HEK293 (cell line): ENCODE results near the gene AMBRA1.

Experiments
- CTCF ChIA-PET: fragments of 350-600 bp; formaldehyde crosslinking; extraction: SDS; loops from one replicate; lab custom pipeline; 2021; ENCODE audit warnings: antibody characterized with exemption; lab: Yijun Ruan, JAX
- POLR2A ChIA-PET: fragments of 300-600 bp; formaldehyde crosslinking; extraction: SDS; loops from one replicate; lab custom pipeline; 2020; ENCODE audit warnings: antibody characterized with exemption, inconsistent platforms; lab: Yijun Ruan, JAX
- H3K27ac ChIP-seq: fragments of 200-500 bp; sonication (Bioruptor generic); 2 replicates; pipeline ENCODE4 v1.5.1; 2014; ENCODE audit warnings: low read depth, low read length, control low read depth, inconsistent platforms; ENCODE audit errors: extremely low read depth
- H3K36me3 ChIP-seq, 2 experiments: fragments of 200-500 bp in 1 of 2; sonication (Bioruptor generic) in 1 of 2; 1 replicate in 1 of 2; 2 replicates in 1 of 2; pipeline ENCODE4 v1.5.1; 2014 to 2017; ENCODE audit warnings: inconsistent platforms in 2 of 2, low read length in 2 of 2; ENCODE audit not compliant: control insufficient read depth in 2 of 2, insufficient read depth in 1 of 2
- H3K4me1 ChIP-seq: fragments of 200-500 bp; sonication (Bioruptor generic); 2 replicates; pipeline ENCODE4 v1.5.1; 2014; ENCODE audit warnings: mild to moderate bottlenecking, low read length, inconsistent platforms; ENCODE audit not compliant: control insufficient read depth, insufficient read depth
- H3K4me3 ChIP-seq: 2 replicates; pipeline ENCODE4 v1.5.1; 2011; ENCODE audit warnings: low read depth, mild to moderate bottlenecking, control low read depth, low read length, moderate library complexity
- H3K9me3 ChIP-seq: fragments of 200-500 bp; sonication (Bioruptor generic); 2 replicates; pipeline ENCODE4 v1.5.1; 2014; ENCODE audit warnings: low read depth, low read length, inconsistent platforms; ENCODE audit not compliant: control insufficient read depth, insufficient read depth
- ATF2 ChIP-seq: fragments of 450-650 bp; formaldehyde crosslinking; IDR thresholded peaks from 2 replicates; pipeline ENCODE4 v1.5.1; 2016; ENCODE audit warnings: missing biosample characterization, missing genetic modification characterization, low read depth
- GLIS1 ChIP-seq: fragments of 450-650 bp; formaldehyde crosslinking; IDR thresholded peaks from 2 replicates; pipeline ENCODE4 v1.5.1; 2016; ENCODE audit warnings: missing biosample characterization, missing genetic modification characterization
- HOXA7 ChIP-seq: sonication (generic); formaldehyde crosslinking; IDR thresholded peaks from 2 replicates; pipeline ENCODE4 v1.8.1; 2022; ENCODE audit warnings: missing genetic modification reagents, borderline replicate concordance
- MYNN ChIP-seq: fragments of 450-650 bp; formaldehyde crosslinking; IDR thresholded peaks from 2 replicates; pipeline ENCODE4 v1.5.1; 2016; ENCODE audit warnings: missing biosample characterization, missing genetic modification characterization, borderline replicate concordance
- ZBTB8A ChIP-seq: fragments of 450-650 bp; formaldehyde crosslinking; IDR thresholded peaks from 2 replicates; pipeline ENCODE4 v1.5.1; 2016; ENCODE audit warnings: missing biosample characterization, missing genetic modification characterization
- ZFHX2 ChIP-seq: fragments of 450-650 bp; formaldehyde crosslinking; conservative IDR thresholded peaks from 2 replicates; pipeline ENCODE4 v1.5.1; 2016; ENCODE audit warnings: missing biosample characterization, missing genetic modification characterization
- ZIC2 ChIP-seq: fragments of 450-650 bp; formaldehyde crosslinking; IDR thresholded peaks from 2 replicates; pipeline ENCODE4 v1.5.1; 2016; ENCODE audit warnings: missing biosample characterization, missing genetic modification characterization
- ZNF175 ChIP-seq: fragments of 450-650 bp; formaldehyde crosslinking; IDR thresholded peaks from 2 replicates; pipeline ENCODE4 v1.5.1; 2016; ENCODE audit warnings: missing biosample characterization, missing genetic modification characterization
- ZNF19 ChIP-seq: fragments of 450-650 bp; formaldehyde crosslinking; IDR thresholded peaks from 2 replicates; pipeline ENCODE4; 2016; ENCODE audit warnings: missing biosample characterization, missing genetic modification characterization, low read depth
- ZNF202 ChIP-seq: fragments of 450-650 bp; formaldehyde crosslinking; IDR thresholded peaks from 2 replicates; pipeline ENCODE4 v1.5.1; 2016; ENCODE audit warnings: missing biosample characterization, missing genetic modification characterization, borderline replicate concordance
- ZNF274 ChIP-seq, 2 experiments: fragments of 200-500 bp in 1 of 2; fragments of 450-650 bp in 1 of 2; sonication (Bioruptor generic) in 1 of 2; formaldehyde crosslinking in 1 of 2; IDR thresholded peaks; 2 replicates each; pipeline versions ENCODE4 v1.5.1 to v1.6.1; 2014 to 2016; ENCODE audit warnings: borderline replicate concordance in 1 of 2, inconsistent platforms in 1 of 2, low read length in 1 of 2, missing biosample characterization in 1 of 2, missing genetic modification characterization in 1 of 2
- ZNF585B ChIP-seq: fragments of 450-650 bp; formaldehyde crosslinking; IDR thresholded peaks from 2 replicates; pipeline ENCODE4 v1.5.1; 2016; ENCODE audit warnings: missing biosample characterization, missing genetic modification characterization
- ZNF768 ChIP-seq: fragments of 450-650 bp; formaldehyde crosslinking; IDR thresholded peaks from 2 replicates; pipeline ENCODE4 v1.5.1; 2018; ENCODE audit warnings: missing biosample characterization, mild to moderate bottlenecking, missing genetic modification characterization
- ZNF792 ChIP-seq: fragments of 450-650 bp; formaldehyde crosslinking; IDR thresholded peaks from 2 replicates; pipeline ENCODE4 v1.5.1; 2016; ENCODE audit warnings: missing biosample characterization, missing genetic modification characterization
- ZXDB ChIP-seq: fragments of 450-650 bp; formaldehyde crosslinking; IDR thresholded peaks from 2 replicates; pipeline ENCODE4 v1.5.1; 2016; ENCODE audit warnings: missing biosample characterization, missing genetic modification characterization
- TF ChIP-seq, protein P1 (sequence below): fragments of 450-650 bp; formaldehyde crosslinking; IDR thresholded peaks from 2 replicates; pipeline ENCODE4 v1.5.1; 2017; ENCODE audit warnings: missing biosample characterization, mild to moderate bottlenecking, missing genetic modification characterization, moderate library complexity
- TF ChIP-seq, protein P2 (sequence below): fragments of 450-650 bp; IDR thresholded peaks from 2 replicates; pipeline ENCODE4 v1.5.1; 2018; ENCODE audit warnings: missing biosample characterization, missing genetic modification characterization

Gene AMBRA1

GRCh38 chr11:46357483-46357936 lies 236.3 kb downstream of the AMBRA1 start:
- Histone ChIP-seq H3K27ac (no peak overlapping the region), H3K9me3 (no peaks in the 10 kb centered on the region), H3K36me3 (peaks cover 0 to 14% of the 10 kb centered on the region in 2 experiments; a peak in 1 of 3 replicates), H3K4me3 (no peak overlapping the region), H3K4me1 (peaks cover 9% of the 10 kb centered on the region)
- TF ChIP-seq ZBTB8A (tag by site-specific recombination) = 0 out of 2 replicates have a peak, but pooled peaks have one; percentile 32
- peak; percentile 52 for TF ChIP-seq GLIS1 (tag by site-specific recombination)
- TF ChIP-seq ZIC2 = peak; percentile 86
- no peak for TF ChIP-seq ZXDB (tag by site-specific recombination)
- TF ChIP-seq ZFHX2 (tag by site-specific recombination) = peak; percentile 45
- no peak for TF ChIP-seq HOXA7
- CTCF ChIA-PET = interaction anchor here (0.5 to 1.9 kb wide), 6 partner anchors 8 to 133 kb away, joined by 3 to 8 read pairs (median 3); partner anchors contain the start of gene DGKZ
- POLR2A ChIA-PET = interaction anchor here (1.1 kb wide), 1 partner anchor 21 kb away, joined by 4 read pairs; no protein-coding TSS in a partner anchor

GRCh38 chr11:46356924-46357482 lies 236.8 kb downstream of the AMBRA1 start:
- H3K36me3 ChIP-seq = peaks cover 0 to 14% of the 10 kb centered on the region in 2 experiments; a peak in 1 of 3 replicates
- ChIA-PET CTCF (interaction anchor here (0.5 to 1.9 kb wide), 7 partner anchors 8 to 133 kb away, joined by 3 to 8 read pairs (median 3); partner anchors contain the start of gene DGKZ), POLR2A (interaction anchor here (1.1 kb wide), 1 partner anchor 21 kb away, joined by 4 read pairs; no protein-coding TSS in a partner anchor)
- TF ChIP-seq ATF2 (tag by site-specific recombination) = no peak
- no peak for TF ChIP-seq ZNF585B
- TF ChIP-seq ZNF202 (tag by site-specific recombination) = no peak
- no peak for TF ChIP-seq MYNN (tag by site-specific recombination)
- TF ChIP-seq, protein P1, sequence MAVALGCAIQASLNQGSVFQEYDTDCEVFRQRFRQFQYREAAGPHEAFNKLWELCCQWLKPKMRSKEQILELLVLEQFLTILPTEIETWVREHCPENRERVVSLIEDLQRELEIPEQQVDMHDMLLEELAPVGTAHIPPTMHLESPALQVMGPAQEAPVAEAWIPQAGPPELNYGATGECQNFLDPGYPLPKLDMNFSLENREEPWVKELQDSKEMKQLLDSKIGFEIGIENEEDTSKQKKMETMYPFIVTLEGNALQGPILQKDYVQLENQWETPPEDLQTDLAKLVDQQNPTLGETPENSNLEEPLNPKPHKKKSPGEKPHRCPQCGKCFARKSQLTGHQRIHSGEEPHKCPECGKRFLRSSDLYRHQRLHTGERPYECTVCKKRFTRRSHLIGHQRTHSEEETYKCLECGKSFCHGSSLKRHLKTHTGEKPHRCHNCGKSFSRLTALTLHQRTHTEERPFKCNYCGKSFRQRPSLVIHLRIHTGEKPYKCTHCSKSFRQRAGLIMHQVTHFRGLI = no peak
- no peak for TF ChIP-seq ZNF792 (tag by site-specific recombination)
- no peak for TF ChIP-seq ZNF19 (tag by site-specific recombination)
- TF ChIP-seq ZNF274 (IDR thresholded peaks at IDR 0.05; ENCODE audit: low read length) = no peak
- no peak for TF ChIP-seq ZNF274 (tag by site-specific recombination; IDR thresholded peaks at IDR 0.05; ENCODE audit: borderline replicate concordance)
- TF ChIP-seq, protein P2, sequence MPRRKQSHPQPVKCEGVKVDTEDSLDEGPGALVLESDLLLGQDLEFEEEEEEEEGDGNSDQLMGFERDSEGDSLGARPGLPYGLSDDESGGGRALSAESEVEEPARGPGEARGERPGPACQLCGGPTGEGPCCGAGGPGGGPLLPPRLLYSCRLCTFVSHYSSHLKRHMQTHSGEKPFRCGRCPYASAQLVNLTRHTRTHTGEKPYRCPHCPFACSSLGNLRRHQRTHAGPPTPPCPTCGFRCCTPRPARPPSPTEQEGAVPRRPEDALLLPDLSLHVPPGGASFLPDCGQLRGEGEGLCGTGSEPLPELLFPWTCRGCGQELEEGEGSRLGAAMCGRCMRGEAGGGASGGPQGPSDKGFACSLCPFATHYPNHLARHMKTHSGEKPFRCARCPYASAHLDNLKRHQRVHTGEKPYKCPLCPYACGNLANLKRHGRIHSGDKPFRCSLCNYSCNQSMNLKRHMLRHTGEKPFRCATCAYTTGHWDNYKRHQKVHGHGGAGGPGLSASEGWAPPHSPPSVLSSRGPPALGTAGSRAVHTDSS (tag by site-specific recombination) = no peak
- TF ChIP-seq ZNF768 = no peak
- no peak for TF ChIP-seq ZNF175 (tag by site-specific recombination)
- H3K9me3 ChIP-seq = no peaks in the 10 kb centered on the region
- H3K27ac ChIP-seq = no peak overlapping the region
- peaks cover 9% of the 10 kb centered on the region for H3K4me1 ChIP-seq
- H3K4me3 ChIP-seq = no peak overlapping the region
